SK-N-SH treated with all-trans-retinoic acid at 6 μM for 48 hours (cell line): ENCODE results near the gene WARS2.

ENCODE experiments used
- ARNTL ChIP-seq: fragments of 450-650 bp; formaldehyde crosslinking; IDR thresholded peaks from 2 replicates; pipeline ENCODE4 v1.5.0; 2020; ENCODE audit warnings: low read depth, mild to moderate bottlenecking, moderate library complexity, borderline replicate concordance
- CSDC2 ChIP-seq: fragments of 250-450 bp; sonication (Bioruptor Pico); IDR thresholded peaks from 2 replicates; pipeline ENCODE4 v1.5.0; 2020; ENCODE audit warnings: mild to moderate bottlenecking, moderate library complexity
- ESRRG ChIP-seq: fragments of 250-450 bp; sonication (Bioruptor Pico); IDR thresholded peaks from 2 replicates; pipeline ENCODE4 v1.6.1; 2021; ENCODE audit warnings: mild to moderate bottlenecking
- GLIS3 ChIP-seq: fragments of 250-450 bp; sonication (Bioruptor Pico); IDR thresholded peaks from 2 replicates; pipeline ENCODE4 v1.5.0; 2020; ENCODE audit warnings: mild to moderate bottlenecking, moderate library complexity
- ISL1 ChIP-seq: fragments of 250-450 bp; sonication (Bioruptor Pico); IDR thresholded peaks from 2 replicates; pipeline ENCODE4 v2.1.2; 2022; ENCODE audit warnings: mild to moderate bottlenecking, moderate library complexity
- RARB ChIP-seq: fragments of 250-450 bp; sonication (Bioruptor Pico); IDR thresholded peaks from 2 replicates; pipeline ENCODE4 v1.8.0; 2021; ENCODE audit warnings: mild to moderate bottlenecking, moderate library complexity
- ZFP3 ChIP-seq: fragments of 250-450 bp; sonication (Bioruptor Pico); IDR thresholded peaks from 2 replicates; pipeline ENCODE4 v1.5.0; 2020; ENCODE audit warnings: mild to moderate bottlenecking, moderate library complexity
- ZFP30 ChIP-seq: fragments of 450-650 bp; formaldehyde crosslinking; IDR thresholded peaks from 2 replicates; pipeline ENCODE4 v1.5.0; 2022; ENCODE audit warnings: mild to moderate bottlenecking, moderate library complexity
- ZNF565 ChIP-seq: fragments of 450-650 bp; formaldehyde crosslinking; conservative IDR thresholded peaks from 2 replicates; pipeline ENCODE4 v1.5.0; 2020; ENCODE audit warnings: low read depth, mild to moderate bottlenecking, moderate library complexity
- ZNF70 ChIP-seq: fragments of 450-650 bp; formaldehyde crosslinking; IDR thresholded peaks from 2 replicates; pipeline ENCODE4 v1.5.0; 2020; ENCODE audit warnings: mild to moderate bottlenecking, moderate library complexity
- TF ChIP-seq, protein P1 (sequence below): fragments of 250-450 bp; sonication (Bioruptor Pico); IDR thresholded peaks from 2 replicates; pipeline ENCODE4 v1.5.1; 2020; ENCODE audit warnings: low read depth, mild to moderate bottlenecking, moderate library complexity
- TF ChIP-seq, protein P2 (sequence below): fragments of 250-450 bp; sonication (Bioruptor Pico); IDR thresholded peaks from 2 replicates; pipeline ENCODE4 v1.8.0; 2020; ENCODE audit warnings: mild to moderate bottlenecking, moderate library complexity, borderline replicate concordance
- TF ChIP-seq, protein P3 (sequence below): fragments of 250-450 bp; sonication (Bioruptor Pico); IDR thresholded peaks from 2 replicates; pipeline ENCODE4 v1.5.1; 2021; ENCODE audit warnings: mild to moderate bottlenecking, moderate library complexity
- TF ChIP-seq, protein P4 (sequence below): fragments of 250-450 bp; sonication (Bioruptor Pico); IDR thresholded peaks from 2 replicates; pipeline ENCODE4 v1.8.0; 2021; ENCODE audit warnings: low read depth, mild to moderate bottlenecking, moderate library complexity, borderline replicate concordance

DNA sequence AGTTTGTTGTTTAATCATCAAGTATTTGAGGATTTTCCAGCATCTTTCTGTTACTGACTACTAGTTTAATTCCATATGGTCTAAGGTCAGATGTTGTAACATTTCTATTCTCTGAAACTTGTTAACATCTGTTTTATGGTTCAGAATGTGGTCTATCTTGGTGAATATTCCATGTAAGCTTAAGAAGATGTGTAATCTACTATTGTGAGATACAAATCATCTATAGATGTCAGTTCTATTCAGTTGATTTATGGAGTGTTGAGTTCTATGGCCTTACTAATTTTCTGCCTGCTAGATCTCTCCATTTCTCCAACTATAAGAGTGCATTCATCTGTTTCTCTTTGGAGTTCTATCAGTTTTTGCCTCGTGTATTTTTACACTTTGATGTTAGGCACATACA is 31.5 kb downstream of the WARS2 start:
- no peak for TF ChIP-seq ZNF70 (CRISPR knock-in tag)
- TF ChIP-seq, protein P1, sequence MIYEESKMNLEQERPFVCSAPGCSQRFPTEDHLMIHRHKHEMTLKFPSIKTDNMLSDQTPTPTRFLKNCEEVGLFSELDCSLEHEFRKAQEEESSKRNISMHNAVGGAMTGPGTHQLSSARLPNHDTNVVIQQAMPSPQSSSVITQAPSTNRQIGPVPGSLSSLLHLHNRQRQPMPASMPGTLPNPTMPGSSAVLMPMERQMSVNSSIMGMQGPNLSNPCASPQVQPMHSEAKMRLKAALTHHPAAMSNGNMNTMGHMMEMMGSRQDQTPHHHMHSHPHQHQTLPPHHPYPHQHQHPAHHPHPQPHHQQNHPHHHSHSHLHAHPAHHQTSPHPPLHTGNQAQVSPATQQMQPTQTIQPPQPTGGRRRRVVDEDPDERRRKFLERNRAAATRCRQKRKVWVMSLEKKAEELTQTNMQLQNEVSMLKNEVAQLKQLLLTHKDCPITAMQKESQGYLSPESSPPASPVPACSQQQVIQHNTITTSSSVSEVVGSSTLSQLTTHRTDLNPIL (CRISPR knock-in tag) = no peak
- TF ChIP-seq ZFP30 = no peak
- TF ChIP-seq, protein P2, sequence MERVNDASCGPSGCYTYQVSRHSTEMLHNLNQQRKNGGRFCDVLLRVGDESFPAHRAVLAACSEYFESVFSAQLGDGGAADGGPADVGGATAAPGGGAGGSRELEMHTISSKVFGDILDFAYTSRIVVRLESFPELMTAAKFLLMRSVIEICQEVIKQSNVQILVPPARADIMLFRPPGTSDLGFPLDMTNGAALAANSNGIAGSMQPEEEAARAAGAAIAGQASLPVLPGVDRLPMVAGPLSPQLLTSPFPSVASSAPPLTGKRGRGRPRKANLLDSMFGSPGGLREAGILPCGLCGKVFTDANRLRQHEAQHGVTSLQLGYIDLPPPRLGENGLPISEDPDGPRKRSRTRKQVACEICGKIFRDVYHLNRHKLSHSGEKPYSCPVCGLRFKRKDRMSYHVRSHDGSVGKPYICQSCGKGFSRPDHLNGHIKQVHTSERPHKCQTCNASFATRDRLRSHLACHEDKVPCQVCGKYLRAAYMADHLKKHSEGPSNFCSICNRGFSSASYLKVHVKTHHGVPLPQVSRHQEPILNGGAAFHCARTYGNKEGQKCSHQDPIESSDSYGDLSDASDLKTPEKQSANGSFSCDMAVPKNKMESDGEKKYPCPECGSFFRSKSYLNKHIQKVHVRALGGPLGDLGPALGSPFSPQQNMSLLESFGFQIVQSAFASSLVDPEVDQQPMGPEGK (CRISPR knock-in tag) = no peak
- no peak for TF ChIP-seq ZFP3
- TF ChIP-seq, protein P3, sequence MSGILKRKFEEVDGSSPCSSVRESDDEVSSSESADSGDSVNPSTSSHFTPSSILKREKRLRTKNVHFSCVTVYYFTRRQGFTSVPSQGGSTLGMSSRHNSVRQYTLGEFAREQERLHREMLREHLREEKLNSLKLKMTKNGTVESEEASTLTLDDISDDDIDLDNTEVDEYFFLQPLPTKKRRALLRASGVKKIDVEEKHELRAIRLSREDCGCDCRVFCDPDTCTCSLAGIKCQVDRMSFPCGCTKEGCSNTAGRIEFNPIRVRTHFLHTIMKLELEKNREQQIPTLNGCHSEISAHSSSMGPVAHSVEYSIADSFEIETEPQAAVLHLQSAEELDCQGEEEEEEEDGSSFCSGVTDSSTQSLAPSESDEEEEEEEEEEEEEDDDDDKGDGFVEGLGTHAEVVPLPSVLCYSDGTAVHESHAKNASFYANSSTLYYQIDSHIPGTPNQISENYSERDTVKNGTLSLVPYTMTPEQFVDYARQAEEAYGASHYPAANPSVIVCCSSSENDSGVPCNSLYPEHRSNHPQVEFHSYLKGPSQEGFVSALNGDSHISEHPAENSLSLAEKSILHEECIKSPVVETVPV (CRISPR knock-in tag) = no peak
- TF ChIP-seq GLIS3 (CRISPR knock-in tag) = no peak
- no peak for TF ChIP-seq ESRRG (CRISPR knock-in tag)
- no peak for TF ChIP-seq RARB (CRISPR knock-in tag)
- no peak for TF ChIP-seq CSDC2 (CRISPR knock-in tag)
- TF ChIP-seq ARNTL (CRISPR knock-in tag) = no peak
- TF ChIP-seq ISL1 (CRISPR knock-in tag) = no peak
- TF ChIP-seq ZNF565 (CRISPR knock-in tag) = no peak
- TF ChIP-seq, protein P4, sequence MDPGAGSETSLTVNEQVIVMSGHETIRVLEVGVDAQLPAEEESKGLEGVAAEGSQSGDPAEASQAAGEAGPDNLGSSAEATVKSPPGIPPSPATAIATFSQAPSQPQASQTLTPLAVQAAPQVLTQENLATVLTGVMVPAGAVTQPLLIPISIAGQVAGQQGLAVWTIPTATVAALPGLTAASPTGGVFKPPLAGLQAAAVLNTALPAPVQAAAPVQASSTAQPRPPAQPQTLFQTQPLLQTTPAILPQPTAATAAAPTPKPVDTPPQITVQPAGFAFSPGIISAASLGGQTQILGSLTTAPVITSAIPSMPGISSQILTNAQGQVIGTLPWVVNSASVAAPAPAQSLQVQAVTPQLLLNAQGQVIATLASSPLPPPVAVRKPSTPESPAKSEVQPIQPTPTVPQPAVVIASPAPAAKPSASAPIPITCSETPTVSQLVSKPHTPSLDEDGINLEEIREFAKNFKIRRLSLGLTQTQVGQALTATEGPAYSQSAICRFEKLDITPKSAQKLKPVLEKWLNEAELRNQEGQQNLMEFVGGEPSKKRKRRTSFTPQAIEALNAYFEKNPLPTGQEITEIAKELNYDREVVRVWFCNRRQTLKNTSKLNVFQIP (CRISPR knock-in tag) = no peak
